ENCODE data around the gene ABL2.
"Not testable (repeated sequence)": the region's sequence is repeated elsewhere in the genome, so short reads cannot be mapped to it uniquely, and the experiment has no call there.

ABL2 gene

DNA sequence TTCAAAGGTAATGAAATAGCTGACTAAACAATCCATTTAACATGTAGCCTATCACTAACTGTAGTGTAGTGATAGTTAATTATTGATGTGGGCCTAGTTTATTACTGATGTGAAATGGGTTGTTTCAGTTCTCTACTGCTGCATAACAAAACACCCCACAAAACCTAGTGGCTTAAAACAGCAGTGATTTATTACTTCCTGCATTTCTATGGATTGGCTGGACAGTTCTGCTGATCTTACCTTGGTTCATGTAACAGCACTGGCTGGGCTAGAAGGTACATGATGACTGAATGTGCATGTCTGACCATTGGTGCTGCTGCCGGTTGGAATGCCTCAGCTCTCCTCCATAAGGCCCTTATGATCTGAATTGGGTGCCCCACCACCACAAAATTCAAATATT lies 5.4 kb upstream of the ABL2 start:
- TF ChIP-seq, protein P1, sequence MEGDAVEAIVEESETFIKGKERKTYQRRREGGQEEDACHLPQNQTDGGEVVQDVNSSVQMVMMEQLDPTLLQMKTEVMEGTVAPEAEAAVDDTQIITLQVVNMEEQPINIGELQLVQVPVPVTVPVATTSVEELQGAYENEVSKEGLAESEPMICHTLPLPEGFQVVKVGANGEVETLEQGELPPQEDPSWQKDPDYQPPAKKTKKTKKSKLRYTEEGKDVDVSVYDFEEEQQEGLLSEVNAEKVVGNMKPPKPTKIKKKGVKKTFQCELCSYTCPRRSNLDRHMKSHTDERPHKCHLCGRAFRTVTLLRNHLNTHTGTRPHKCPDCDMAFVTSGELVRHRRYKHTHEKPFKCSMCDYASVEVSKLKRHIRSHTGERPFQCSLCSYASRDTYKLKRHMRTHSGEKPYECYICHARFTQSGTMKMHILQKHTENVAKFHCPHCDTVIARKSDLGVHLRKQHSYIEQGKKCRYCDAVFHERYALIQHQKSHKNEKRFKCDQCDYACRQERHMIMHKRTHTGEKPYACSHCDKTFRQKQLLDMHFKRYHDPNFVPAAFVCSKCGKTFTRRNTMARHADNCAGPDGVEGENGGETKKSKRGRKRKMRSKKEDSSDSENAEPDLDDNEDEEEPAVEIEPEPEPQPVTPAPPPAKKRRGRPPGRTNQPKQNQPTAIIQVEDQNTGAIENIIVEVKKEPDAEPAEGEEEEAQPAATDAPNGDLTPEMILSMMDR (IDR thresholded peaks at IDR 0.05; ENCODE audit: borderline replicate concordance, insufficient read depth, low read depth, low read length): no peak
- no peak overlapping the region for H3K4me3 ChIP-seq (ENCODE audit: low read depth, low read length)

GRCh38 chr1:179231923-179232322 lies 2.4 kb upstream of the ABL2 start:
- TF ChIP-seq, protein P1 (IDR thresholded peaks at IDR 0.05; ENCODE audit: borderline replicate concordance, insufficient read depth, low read depth, low read length): no peak
- H3K4me3 ChIP-seq (ENCODE audit: low read depth, low read length): no peak overlapping the region

DNA sequence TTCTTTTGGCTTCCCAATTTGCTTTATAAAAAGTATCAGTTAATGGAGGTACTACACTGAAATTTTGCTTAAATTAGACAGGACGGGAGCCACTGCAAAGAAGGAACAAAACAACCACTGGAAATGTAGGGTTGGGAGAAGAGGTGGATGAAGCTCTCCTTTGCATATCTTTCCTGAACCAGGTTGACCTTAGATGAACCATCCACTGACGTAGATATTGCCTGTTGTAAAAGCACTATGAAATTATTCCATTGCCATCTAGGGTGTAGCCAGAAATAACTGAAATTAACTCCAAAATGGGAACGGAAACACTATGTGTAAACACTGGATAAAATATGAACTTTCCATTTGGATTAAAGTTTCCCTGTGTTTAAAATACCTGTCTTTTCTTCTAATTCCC lies 1.2 kb upstream of the ABL2 start:
- TF ChIP-seq, protein P1 (IDR thresholded peaks at IDR 0.05; ENCODE audit: borderline replicate concordance, insufficient read depth, low read depth, low read length): no peak
- no peak overlapping the region for H3K4me3 ChIP-seq (ENCODE audit: low read depth, low read length)

- TF ChIP-seq, protein P1 (IDR thresholded peaks at IDR 0.05; ENCODE audit: borderline replicate concordance, insufficient read depth, low read depth, low read length): no peak
- peak overlapping the region; percentile 70 for H3K4me3 ChIP-seq (ENCODE audit: low read depth, low read length)
These were observed 774 bp upstream of the ABL2 start for GRCh38 chr1:179230251-179230650.

DNA sequence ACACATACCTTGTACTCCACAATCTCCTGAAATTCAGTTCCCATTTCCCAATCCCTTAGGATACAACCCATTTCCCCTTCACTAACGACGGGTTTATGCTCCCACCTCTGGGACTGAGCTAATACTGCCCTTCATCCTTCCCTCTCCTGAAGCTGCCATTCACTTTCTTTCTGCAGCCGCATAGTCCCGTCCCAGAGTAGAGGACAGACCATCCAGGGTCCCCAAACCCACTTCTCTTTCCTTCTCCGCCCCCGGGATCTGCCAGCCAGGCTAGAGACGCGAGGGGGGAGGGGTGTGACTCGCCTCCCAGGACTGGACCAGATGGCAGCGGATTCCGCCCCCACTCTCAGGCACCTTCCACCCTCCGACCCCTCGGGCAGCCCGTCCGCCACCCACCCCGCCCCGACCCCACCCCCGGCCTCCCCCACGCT lies 679 bp downstream of the ABL2 start:
- TF ChIP-seq, protein P1 (IDR thresholded peaks at IDR 0.05; ENCODE audit: borderline replicate concordance, insufficient read depth, low read depth, low read length): no peak
- H3K4me3 ChIP-seq (ENCODE audit: low read depth, low read length): peak overlapping the region; percentile 96

DNA sequence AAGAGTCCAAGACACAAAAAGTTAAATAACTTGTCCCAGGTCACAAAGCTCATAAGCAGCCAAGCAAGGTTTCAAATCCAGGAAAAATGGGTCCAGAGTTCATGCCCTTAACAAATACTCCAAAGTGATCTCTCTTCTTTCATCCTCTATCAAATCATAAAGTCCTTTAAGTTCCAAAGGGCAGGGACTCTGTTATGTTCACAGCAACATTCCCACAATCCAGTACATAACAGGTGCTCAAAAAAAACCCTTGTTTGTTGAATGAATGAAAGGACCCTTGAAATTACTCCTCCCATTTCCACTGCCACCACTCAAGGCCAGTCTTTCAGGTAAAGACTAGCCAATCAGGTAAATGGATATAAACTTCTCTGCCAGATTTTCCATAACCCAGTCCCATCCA lies 2.7 kb downstream of the ABL2 start:
- no peak overlapping the region for H3K4me3 ChIP-seq (ENCODE audit: low read depth, low read length)
- TF ChIP-seq, protein P1 (IDR thresholded peaks at IDR 0.05; ENCODE audit: borderline replicate concordance, insufficient read depth, low read depth, low read length): no peak

GRCh38 chr1:179224466-179224865 lies 5.0 kb downstream of the ABL2 start:
- H3K4me3 ChIP-seq (ENCODE audit: low read depth, low read length): not testable (repeated sequence)

DNA sequence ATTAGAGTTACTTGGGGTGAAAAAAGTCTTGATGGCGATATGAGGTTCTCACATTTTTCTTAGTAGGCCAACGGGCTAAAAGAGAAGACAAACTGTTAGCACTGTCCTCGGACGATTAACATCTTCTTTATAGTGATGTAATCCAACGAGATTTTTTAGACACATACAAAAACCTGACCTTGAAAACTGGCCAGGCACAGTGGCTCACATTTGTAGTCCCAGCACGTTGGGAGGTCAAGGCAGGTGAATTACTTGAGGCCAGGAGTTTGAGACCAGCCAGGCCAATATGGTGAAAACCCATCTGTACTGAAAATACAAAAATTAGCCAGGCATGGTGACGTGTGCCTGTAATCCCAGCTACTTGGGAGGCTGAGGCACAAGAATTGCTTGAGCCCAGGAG lies 8.4 kb downstream of the ABL2 start:
- not testable (repeated sequence) for H3K4me3 ChIP-seq (ENCODE audit: low read depth, low read length)
